D341Med (cell line): ENCODE measurements around the gene SRSF12.
A peak's percentile ranks its signal among the peaks of the same experiment; 100 is the strongest.
"Not testable (repeated sequence)": the region's sequence is repeated elsewhere in the genome, so short reads cannot be mapped to it uniquely, and the experiment has no call there.

Source experiments
- DNase-seq: peaks from one replicate; pipeline ENCODE4 v3.0.0; 2012; ENCODE audit warnings: low spot score

The SRSF12 gene

DNA sequence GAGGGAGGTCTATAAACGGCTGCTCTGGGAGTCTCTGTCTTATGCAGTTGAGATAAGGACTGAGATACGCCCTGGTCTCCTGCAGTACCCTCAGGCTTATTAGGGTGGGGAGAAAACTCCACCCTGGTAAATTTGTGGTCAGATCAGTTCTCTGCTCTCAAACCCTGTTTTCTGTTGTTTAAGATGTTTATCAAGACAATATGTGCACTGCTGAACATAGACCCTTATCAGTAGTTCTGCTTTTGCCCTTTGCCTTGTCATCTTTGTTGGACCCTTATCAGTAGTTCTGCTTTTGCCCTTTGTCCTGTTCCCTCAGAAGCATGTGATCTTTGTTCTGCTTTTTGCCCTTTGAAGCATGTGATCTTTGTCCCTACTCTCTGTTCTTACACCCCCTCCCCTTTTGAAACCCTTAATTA lies 10.4 kb upstream of the SRSF12 start:
- not testable (repeated sequence) for DNase-seq

- DNase-seq, result peak; percentile 51
Measured at GRCh38 chr6:89122625-89123024, 4.8 kb upstream of the SRSF12 start.

DNA sequence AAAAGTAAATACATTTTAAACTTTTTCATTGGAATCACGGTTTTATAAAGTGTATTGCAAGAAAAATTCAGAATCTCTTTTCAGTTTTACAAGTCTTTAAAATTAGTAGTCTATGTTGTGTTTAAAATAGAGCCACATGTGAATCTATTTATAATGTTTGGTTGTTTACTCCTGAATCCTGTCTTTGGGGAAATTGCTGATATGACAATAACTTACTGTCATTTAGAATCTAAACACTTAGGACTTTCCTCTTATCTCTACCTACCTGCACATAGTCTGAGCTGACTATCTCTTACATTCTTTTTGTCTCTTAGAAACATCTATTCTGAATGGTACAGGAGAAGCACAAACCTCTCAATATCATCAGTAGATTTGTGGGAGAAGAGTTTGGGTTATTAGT lies 4.1 kb upstream of the SRSF12 start:
- DNase-seq, result no peak

- no peak for DNase-seq
Measured at GRCh38 chr6:89120371-89120770, 2.5 kb upstream of the SRSF12 start.

GRCh38 chr6:89118931-89119330 lies 1.1 kb upstream of the SRSF12 start:
- no peak for DNase-seq

- no peak for DNase-seq
Measured at GRCh38 chr6:89116702-89117101, 1.2 kb downstream of the SRSF12 start.

- no peak for DNase-seq
Measured at GRCh38 chr6:89111933-89112332, 5.9 kb downstream of the SRSF12 start.

- DNase-seq, result no peak
Measured at GRCh38 chr6:89110284-89110683, 7.6 kb downstream of the SRSF12 start.

DNA sequence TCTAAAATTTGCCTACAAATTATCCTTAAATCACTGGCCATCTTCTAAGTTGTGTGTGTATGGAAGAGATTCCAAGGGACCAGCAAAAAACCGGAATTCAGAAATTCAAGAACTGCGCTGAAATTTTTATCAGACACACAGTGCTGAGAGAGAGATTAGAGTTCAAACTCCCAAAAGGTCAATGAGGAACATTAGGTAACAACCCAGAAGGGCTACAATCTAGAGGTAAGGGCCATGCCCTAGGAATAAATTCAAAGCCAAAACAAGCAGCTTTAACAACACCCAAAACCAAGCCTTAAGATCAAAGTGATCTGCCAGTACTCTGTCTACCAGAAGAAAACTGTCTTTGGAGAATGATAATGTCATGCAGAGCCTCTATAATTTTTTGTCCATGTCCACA lies 17.8 kb downstream of the SRSF12 start:
- DNase-seq, result no peak

DNA sequence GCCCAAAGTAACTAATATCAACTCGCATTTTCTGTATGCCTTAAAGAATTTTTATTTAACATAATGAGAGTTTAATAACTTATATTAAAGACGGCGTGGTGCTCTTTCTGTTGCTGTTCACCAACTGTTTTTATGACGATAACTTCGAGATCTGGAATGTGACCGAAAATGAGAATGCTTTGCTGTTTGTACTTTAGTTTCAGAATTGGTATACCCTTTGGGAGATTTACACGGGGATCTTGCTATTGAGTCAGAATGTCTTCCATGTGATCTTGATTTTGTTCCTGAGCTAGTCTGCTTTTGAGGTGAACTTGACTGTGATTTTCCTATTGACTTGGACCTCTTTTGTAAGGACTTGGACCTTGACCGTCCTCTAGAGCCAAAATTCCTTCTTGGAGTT lies 19.4 kb downstream of the SRSF12 start:
- DNase-seq, result no peak

GRCh38 chr6:89087881-89088280 lies 30.0 kb downstream of the SRSF12 start:
- no peak for DNase-seq

DNA sequence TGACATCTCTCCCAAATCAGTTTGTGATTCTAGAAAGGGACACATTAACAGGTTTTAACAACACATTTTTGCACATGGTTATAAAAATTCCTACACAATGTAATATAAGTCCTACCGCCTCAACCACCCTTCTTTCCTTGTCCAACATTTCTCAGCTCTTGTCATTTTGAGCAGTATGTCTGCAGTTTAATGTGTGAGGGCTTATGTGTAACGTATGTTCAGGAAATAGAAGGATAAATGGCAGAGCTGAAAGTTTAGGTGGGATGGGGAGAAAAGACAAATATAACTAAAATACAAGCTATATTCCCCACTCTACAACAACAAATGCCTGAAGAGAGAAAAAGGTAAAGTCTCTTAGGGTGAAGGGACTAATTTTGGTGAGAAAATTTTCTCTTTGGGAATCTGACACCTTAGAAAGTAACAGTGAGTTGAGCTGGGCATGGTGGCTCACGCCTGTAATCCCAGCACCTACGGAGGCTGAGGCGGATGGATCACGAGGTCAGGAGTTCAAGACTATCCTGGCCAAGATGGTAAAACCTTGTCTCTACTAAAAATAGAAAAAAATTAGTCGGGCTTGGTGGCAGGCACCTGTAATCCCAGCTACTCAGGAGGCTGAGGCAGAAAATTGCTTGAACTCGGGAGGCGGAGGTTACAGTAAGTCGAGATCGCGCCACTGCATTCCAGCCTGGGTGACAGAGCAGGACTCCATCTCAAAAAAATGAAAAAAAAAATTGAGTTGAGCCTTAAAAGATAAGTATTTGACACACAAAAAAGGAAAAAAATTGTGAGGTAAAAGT lies 32.3 kb downstream of the SRSF12 start:
- no peak for DNase-seq

DNA sequence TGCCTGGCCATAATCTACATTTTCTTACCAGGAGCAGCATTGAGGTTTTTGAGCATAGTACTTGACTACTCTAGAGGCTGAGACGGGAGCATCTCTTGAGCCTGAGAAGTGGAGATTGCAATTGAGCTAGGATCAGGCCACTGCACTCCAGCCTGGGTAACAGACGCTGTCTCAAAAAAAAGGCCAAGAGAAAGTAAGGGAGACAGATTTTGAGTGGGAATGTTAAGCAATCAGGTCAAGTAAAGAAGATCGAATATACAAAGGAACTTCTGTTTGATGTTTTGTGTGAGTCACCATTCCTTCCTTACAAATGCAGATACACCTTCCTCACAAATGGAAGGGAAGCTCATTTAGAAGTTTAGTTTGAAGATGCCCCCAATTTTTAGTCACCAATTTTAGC lies 32.9 kb downstream of the SRSF12 start:
- no peak for DNase-seq

DNA sequence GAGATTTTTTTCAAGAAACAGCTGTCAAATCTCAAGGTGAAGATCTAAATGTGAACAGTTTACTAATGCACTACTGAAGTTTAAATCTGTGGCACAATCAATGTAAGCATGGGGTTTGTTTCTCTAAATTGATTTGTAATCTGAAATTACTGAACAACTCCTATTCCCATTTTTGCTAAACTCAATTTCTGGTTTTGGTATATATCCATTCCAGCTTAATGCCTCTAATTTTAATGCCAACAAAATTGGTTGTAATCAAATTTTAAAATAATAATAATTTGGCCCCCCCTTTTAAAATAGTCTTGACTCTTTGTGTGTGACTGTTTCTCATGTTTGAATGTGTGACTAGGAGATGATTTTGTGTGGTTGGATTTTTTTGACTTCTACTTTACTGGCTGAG lies 33.3 kb downstream of the SRSF12 start:
- no peak for DNase-seq

DNA sequence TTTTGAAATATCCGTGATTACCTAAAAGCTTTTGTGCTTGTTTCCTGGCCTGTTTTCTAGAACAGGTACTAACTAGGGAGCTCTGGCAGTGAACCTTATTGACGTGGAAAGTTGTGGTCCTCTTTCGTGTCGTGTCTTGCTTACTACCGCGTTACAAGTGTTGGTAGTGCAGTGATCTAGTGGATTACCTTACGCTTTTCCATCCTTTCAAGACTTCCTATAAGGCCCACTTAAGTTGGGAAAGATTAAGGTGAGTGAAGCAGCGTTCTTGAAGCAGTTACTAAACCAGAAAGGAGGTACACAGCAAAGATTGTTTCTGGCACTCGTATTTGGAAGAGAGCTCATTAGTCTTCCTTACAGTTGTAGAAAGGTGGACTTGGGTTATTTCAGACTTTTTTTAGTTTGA lies 35.4 kb downstream of the SRSF12 start:
- DNase-seq, result no peak

DNA sequence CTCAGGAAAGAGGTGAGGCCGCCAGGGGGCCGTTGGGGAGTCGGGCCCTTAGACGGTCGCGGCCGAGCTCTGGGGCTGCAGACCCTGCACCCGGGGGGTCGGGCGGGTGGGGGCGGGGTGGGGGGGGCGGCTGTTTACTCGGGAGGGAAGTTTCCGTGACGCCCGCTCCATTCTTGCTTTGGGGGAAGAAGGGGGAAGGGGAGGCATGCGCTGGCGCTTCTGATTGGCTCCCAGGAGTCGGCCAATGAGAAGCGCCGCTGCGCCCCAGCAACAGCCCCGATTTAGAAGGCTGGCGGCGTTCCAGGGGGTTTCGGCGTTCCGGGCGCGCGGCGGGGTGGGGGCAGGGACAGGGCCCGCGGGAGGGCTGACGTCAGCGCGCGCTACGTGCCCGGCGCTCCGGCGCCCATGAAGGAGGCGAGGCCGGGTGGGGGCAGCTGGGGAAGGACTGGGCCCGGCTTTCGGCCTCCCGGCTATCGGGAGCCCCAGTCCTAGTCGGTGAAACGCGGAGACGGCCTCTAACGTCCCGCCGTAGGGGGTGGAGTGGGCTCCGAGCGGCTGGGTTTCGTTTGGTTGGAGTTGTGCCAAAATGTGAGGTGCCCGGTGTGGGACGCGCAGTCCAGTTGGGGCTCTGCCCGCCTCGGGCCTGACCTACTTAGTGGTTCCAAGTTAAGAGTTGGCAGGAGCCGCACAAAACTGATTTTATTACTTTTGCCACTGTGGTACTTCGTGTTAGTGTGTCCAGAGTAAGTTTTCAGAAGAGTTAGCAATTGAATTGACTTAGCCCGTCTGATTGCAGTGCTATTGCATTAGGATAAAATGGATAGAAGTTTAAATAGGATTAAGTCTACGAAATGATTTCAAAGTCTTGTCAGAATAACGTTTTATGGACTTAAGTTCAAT lies 36.2 kb downstream of the SRSF12 start:
- DNase-seq, result peak; percentile 95

DNA sequence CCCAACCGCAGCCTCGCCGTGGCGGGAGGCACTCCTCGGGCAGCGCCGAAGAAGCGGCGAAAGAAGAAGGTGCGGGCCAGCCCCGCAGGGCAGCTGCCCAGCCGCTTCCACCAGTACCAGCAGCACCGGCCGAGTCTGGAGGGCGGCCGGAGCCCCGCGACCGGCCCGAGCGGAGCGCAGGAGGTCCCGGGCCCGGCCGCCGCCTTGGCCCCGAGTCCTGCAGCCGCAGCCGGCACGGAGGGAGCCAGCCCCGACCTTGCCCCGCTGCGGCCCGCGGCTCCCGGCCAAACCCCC lies 36.8 kb downstream of the SRSF12 start:
- DNase-seq, result no peak

GRCh38 chr6:89080281-89081128 lies 37.4 kb downstream of the SRSF12 start, which contains the start of gene PNRC1:
TSS of gene PNRC1 (plus strand) at chr6:89080751. CDS start at chr6:89080895, 144 bp downstream.
- peak; percentile 96 for DNase-seq

GRCh38 chr6:89079511-89080234 lies 38.2 kb downstream of the SRSF12 start:
- peak; percentile 33 for DNase-seq

DNA sequence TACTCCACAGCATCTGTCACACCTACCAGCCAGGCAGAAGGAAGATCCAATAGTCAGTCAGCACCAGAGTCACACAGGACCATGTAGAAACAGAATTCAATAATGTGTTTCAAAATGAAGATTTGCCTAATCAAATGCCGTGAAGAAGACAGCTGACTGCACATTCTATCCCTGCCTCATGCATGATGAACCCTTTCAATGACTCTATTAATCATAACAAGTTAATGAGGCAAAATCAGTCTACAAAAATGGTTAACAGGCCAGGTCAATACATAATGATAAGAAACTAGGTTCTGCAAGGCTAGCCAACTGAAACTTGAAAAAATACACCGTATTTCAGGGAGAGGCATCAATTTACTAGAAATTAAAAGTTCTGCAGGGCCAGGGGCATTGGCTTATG lies 44.0 kb downstream of the SRSF12 start:
- DNase-seq, result no peak

DNA sequence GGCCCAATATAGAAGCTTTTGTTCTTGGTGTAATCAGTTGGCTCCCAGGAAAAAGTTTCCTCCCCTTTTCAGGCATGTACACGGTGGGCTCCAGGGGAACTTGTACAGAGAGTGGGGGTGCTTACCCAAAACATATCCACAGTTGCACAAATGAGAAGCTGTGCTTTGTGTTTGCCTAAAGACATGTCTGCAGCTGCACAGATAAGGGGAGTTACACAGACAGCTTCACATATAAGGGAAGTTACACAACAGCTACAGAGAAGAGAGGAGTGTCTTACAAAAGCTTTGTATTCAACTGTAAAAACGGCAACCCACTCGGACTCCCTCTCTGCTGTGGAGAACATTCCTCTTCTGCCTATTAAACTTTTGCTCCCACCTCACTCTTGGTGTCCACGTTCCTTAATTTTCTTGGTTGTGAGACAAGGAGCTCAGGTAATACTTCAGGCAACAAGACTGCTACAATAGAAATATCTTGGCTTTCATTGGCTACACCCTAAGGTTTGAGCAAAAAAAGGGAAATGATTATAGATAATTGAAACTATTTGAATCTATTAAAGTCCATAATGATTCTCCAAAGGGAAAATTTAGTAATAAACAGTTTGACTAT lies 44.8 kb downstream of the SRSF12 start:
- no peak for DNase-seq
